Fibroblast of mammary gland (primary cell): Measurements from ENCODE around the gene HIPK3.

ENCODE experiments used
- DNase-seq: peaks from one replicate; pipeline ENCODE4 v3.0.0-alpha.2; 2010; ENCODE audit warnings: low read depth
- H3K4me3 ChIP-seq: 2 replicates; pipeline ENCODE4 v1.5.1; 2011; ENCODE audit warnings: low read depth, mild to moderate bottlenecking, low read length, moderate library complexity; ENCODE audit not compliant: control insufficient read depth
- TF ChIP-seq, protein P1 (sequence below): conservative IDR thresholded peaks from 2 replicates; pipeline ENCODE4 v1.5.1; 2011; ENCODE audit warnings: low read depth, low read length, inconsistent platforms; ENCODE audit not compliant: control insufficient read depth, insufficient read depth

Gene HIPK3

DNA sequence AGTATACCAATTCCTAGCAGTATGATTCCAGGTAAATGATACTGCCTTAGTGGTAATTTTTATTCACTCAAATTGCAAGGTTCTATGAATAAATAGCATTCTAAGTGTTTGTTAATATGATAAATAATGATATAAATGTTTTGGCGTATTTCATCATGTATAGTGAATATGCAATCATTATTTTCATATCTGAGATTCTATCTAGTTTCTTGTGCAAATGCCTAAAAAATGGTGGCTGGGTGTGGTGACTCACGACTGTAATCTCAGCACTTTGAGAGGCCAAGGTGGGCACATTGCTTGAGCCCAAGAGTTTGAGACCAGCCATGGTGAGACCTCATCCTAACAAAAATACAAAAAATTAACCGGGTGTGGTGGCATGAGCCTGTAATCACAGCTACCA, 13.9 kb downstream of the HIPK3 start:
- TF ChIP-seq, protein P1, sequence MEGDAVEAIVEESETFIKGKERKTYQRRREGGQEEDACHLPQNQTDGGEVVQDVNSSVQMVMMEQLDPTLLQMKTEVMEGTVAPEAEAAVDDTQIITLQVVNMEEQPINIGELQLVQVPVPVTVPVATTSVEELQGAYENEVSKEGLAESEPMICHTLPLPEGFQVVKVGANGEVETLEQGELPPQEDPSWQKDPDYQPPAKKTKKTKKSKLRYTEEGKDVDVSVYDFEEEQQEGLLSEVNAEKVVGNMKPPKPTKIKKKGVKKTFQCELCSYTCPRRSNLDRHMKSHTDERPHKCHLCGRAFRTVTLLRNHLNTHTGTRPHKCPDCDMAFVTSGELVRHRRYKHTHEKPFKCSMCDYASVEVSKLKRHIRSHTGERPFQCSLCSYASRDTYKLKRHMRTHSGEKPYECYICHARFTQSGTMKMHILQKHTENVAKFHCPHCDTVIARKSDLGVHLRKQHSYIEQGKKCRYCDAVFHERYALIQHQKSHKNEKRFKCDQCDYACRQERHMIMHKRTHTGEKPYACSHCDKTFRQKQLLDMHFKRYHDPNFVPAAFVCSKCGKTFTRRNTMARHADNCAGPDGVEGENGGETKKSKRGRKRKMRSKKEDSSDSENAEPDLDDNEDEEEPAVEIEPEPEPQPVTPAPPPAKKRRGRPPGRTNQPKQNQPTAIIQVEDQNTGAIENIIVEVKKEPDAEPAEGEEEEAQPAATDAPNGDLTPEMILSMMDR: no peak
- no peak for DNase-seq
- no peak overlapping the region for H3K4me3 ChIP-seq

DNA sequence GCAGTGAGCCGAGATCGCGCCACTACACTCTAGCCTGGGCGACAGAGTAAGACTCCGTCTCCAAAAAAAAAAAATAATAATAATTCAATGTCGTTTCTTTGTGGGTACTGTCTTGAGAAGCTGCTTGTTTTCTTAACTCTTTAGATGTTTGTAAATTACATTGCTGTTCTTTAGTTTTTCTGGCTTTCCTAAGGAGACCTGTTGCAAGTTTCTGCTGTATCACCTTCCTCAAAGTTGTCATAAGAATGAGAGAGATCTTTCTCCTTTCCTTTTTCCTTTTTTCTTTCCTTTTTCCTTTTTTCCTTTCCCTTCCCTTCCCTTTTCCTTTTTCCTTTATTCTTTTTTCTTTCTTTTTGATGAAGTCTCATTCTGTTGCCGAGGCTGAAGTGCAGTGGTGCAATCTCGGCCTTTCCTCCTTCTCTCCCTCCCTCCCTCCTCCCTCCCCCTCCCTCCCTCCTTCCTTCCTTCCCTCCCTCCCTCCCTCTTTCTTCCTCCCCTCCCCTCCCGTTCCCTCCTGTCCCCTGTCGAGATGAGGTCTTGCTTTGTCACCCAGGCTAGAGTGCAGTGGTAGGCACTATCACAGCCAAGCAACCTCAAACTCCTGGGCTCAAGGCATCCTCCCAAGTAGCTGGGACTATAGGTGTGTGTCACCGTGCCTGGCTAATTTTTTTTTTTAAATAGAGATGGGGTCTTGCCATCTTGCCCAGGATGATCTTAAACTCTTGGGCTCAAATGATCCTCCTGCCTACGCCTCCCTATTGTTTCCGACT, 15.3 kb downstream of the HIPK3 start:
- no peak for DNase-seq
- TF ChIP-seq, protein P1: no peak
- no peak overlapping the region for H3K4me3 ChIP-seq

DNA sequence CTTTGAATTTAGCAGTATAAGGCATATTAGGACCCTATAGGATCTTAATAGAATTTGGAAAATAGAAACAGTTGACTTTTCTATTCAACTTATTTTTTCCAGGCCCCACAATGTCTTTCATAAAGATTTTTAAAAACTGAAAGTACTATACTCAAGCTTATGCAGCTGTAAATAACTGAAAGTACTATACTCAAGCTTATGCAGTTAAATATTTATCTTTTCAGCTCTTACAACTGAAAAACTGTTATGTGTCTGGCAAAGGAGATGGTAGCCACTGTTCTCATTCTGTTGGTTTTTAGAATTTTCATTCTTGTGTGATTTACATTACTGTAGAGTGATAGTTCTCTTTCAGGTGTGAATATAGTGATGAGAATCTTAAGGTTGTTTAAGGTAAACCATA, 16.5 kb downstream of the HIPK3 start:
- TF ChIP-seq, protein P1: no peak
- DNase-seq: no peak
- no peak overlapping the region for H3K4me3 ChIP-seq

DNA sequence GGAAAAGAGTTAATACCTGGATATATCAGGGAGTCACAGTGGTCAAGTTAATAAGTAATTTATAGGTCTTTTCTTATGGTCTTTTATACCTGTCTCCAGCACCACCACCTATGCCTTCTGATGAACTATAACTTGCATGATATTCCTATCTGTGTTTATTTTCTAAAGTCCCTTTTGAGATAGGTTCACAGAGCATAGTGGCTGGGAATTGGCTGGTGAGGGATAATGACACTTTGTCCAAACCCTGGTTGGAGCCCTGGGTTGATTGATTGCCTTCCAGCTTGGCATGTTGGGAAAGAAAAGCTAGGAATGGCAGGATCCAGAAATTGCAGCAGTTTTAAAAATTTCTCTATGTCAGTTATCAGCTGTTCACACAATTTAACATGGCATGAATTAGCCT, 23.2 kb downstream of the HIPK3 start:
- TF ChIP-seq, protein P1: no peak
- no peak overlapping the region for H3K4me3 ChIP-seq
- DNase-seq: no peak

DNA sequence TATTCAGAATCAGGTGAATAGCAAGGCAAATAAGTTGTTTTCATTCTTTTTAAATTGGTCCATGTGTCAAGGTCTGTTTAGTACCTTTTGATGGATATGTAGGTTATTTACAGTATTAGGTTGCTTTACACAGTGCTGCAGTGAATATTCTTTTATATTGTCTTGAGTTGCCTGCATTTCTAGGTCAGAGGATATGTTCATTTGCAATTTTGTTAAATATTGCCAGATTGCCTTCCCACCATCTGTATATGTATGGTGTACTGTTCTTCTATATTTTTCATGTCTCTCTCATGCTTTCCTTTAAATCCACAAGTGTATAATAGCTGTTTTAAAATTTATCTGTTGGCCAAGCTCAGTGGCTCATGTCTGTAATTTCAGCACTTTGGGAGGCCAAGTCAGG, 24.6 kb downstream of the HIPK3 start:
- TF ChIP-seq, protein P1: no peak
- no peak overlapping the region for H3K4me3 ChIP-seq

DNA sequence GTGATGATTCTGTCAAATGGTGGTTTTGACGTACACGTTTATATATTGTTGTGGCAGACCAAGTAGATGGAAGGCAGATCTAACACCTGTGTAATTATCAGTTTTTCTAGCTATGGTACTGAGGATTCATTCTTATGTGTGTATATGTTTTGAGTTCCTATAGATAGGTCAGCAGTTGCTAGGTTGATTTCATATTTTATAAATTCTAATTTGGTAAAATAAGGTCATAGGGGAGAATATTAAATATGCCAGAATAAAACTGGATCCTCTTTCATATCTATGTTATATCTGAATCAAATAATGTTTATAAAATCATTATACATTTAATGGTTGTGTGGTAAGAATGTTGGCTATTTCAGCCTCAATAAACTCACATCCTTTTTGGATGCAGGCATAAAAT, 27.6 kb downstream of the HIPK3 start:
- TF ChIP-seq, protein P1: no peak

More for the DNA sequence above, 24.6 kb downstream of the HIPK3 start:
- DNase-seq: no peak

DNA sequence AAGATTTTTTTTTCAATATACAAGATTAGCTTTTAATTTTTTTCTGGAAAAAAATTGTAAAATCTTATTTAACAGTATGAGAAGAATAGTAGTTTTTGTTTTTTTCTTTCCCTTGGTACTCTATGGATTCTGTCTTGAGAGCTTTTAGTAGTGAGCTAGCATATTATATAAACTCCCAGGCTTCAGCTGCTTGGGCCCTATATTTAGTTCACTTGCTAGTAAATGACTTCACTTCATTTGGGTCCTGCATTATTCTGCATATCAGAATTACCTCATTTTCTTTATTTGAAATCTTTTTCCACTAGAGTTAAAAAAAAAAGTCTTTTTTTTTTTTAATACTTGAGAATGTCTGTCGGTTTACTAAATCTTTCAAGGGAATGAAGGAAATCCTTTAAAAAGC, 33.1 kb downstream of the HIPK3 start:
- TF ChIP-seq, protein P1: no peak
- no peak overlapping the region for H3K4me3 ChIP-seq
- DNase-seq: no peak

More for the DNA sequence above, 27.6 kb downstream of the HIPK3 start:
- DNase-seq: no peak
- H3K4me3 ChIP-seq: no peak overlapping the region
